Measurements from ENCODE around the gene DGKI.
"Not testable (repeated sequence)": the region's sequence is repeated elsewhere in the genome, so short reads cannot be mapped to it uniquely, and the experiment has no call there.

The DGKI gene

DNA sequence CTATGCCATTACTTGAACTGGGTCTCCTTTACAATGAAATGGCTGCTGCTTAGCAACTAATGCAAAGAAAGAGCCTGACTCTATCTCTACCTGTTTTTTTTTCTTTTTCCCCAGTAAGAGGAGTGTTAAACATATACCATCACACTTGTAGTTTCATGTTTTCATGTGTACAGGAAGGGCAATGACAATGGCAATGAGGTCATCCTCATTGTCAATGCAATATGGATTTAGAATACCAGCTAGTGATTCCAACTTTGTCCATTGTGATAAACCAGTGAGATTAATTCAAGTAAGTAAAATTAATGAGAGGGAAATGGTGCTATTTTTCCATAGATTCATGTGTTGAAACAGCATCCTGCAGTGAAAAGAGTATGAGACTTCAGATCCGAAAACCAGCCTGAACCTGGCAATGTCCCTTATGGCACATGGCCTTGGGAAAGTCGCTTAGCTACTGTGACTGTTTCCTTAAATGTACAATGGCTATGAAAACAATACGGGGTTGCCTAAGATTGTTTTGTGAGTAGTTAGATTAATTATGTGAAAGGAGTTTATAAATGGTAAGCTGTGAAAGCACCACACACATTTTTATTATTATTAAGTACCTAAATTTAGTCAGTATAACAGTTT, 11.2 kb downstream of the DGKI start:
- no peak for DNase-seq (ENCODE audit: low read depth, low spot score)

DNA sequence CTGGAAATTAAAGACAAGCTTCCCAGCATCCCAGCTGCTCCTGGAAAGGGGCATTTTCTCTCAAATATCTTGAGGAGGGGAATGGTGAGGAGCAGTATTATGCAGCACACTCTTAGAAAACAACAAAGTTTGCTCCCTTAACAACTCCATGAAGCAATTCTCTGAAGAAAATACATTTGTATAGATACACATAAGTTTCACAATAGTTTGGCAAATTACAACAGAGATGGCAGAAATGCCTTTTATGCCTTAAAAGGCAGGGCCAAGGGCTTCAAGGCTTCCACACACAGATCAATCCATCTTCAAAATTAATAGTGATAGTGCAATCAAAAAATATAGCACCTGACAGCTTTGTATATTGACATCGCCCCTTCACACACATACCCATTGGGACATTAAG, 12.2 kb downstream of the DGKI start:
- no peak for DNase-seq (ENCODE audit: low read depth, low spot score)

- not testable (repeated sequence) for DNase-seq (ENCODE audit: low read depth, low spot score)
These were observed 13.8 kb downstream of the DGKI start for GRCh38 chr7:137832990-137833389.

- DNase-seq (ENCODE audit: low read depth, low spot score) = no peak
These were observed 14.4 kb downstream of the DGKI start for GRCh38 chr7:137832382-137832781.

- not testable (repeated sequence) for DNase-seq (ENCODE audit: low read depth, low spot score)
These were observed 15.2 kb downstream of the DGKI start for GRCh38 chr7:137831555-137831954.

DNA sequence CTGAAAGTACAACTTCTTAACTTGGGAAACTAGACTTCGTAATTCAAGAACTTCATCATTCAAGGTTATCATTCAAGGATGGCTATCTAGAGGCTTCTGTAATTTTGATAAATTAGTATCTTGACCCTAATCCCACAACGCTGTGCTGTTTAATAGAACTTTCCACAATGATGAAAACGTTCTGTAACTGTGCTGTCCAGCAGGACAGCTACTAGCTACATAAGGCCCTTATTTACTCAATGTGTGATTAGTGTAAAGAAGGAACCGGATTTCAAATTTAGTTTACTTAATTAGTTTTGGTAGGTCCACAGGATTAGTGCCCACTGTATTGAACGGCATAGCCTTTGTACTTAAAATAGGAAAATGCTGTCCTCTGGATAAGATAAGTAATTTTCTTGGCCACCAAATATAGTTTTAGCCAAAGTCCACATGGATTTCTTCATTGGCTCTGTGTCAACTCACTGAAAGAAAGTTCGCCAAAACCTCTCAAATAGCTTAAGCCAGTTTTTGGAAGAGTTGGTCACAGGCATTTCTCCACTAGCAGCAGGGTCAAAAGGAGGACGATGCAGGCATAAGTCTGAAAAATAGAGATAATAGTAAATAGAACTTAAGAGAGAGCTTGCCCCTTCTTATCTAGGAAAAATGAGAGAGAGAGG, 17.3 kb downstream of the DGKI start:
- DNase-seq (ENCODE audit: low read depth, low spot score) = no peak

GRCh38 chr7:137828456-137828855, 18.3 kb downstream of the DGKI start:
- no peak for DNase-seq (ENCODE audit: low read depth, low spot score)

DNA sequence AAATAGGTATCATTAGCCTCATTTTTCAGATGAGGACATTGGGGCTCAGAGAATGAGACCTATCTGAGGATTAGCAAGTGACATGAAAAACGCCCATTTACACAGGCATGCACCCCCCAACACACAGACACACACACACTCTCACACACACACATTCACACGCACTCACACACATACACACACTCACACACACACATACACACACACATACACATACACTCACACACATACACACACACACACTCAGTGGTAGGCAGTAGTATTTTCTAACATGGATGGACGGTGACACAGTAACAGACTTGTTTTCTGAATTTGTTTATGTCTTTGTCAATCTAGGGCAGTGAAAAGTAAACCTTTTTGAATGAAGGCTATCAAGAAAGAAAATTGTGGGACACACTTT, 21.3 kb downstream of the DGKI start:
- DNase-seq (ENCODE audit: low read depth, low spot score) = no peak

DNA sequence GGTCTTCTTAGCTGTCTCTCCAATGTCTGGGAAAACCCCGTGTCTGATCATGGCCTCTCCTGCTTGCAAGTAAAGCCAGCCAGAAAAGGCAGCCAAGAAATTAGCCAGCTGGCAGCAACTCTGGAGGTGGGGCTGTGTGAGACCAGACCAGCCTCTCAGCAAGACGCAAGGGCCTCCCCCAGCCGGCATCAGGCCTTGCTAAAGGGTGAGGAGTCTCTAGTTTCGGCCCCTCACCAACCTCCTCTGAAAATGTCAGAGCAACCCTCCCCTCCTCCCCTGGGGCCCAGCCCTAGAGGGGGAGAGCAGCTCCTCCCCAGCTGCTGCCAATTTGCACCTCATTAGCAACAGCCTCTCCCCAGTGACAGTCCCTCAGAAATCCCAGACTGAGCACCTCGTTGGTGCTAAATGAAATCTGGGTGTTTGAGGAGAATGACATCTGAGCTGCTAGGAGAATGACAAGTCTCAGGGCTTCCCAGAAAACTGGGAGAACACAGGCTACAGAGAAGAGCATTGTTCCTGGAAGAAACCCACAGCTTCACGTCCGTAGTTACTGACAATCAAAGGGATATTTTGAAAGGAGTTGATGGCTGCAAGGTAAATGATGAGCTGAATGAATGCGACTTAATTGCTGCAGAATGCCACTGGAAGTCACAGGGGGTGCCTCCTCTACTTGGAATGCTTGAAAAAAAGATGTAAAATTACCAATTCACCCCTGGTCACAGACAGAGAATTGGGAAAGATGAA, 25.9 kb downstream of the DGKI start:
- DNase-seq (ENCODE audit: low read depth, low spot score) = no peak

DNA sequence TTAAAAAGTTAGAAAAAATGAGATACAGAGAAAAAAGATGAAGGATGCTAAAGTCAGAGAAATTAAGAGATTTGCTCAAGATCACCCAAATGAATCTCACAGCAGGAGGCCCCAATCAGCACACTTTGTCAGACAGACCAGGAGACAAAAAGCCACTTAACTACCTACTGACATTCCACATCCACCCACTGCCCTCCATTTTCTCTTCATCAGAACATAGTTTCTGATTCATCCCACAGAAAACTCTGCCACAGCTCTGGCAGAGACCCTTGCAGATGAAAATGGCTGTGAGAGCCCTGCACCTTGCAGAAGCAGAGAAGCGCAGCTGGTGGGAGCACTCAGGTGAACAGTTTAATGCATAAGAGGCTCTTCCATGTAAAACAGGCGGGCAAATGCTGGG, 26.6 kb downstream of the DGKI start:
- DNase-seq (ENCODE audit: low read depth, low spot score) = no peak

- DNase-seq (ENCODE audit: low read depth, low spot score) = no peak
These were observed 28.7 kb downstream of the DGKI start for GRCh38 chr7:137818036-137818435.

- no peak for DNase-seq (ENCODE audit: low read depth, low spot score)
These were observed 30.0 kb downstream of the DGKI start for GRCh38 chr7:137816696-137817320.

DNA sequence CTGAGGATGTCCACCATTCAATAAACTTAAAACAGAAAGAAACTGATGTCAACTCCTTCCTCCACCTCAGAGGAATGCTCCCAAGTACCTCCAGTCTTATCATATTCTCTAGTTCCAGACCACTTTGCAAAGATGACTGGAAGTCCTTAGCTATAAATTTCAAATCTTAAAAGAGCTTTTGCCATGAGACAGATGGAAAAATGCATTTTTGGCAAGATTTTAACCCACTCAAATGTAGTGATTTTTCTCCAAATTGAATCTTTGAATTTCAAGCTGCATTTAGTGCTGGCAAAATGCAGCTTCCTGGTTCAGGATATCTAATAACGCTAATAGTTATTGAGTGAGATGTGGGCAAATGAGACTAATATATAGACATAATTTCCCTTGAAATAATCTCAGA, 33.2 kb downstream of the DGKI start:
- DNase-seq (ENCODE audit: low read depth, low spot score) = no peak

DNA sequence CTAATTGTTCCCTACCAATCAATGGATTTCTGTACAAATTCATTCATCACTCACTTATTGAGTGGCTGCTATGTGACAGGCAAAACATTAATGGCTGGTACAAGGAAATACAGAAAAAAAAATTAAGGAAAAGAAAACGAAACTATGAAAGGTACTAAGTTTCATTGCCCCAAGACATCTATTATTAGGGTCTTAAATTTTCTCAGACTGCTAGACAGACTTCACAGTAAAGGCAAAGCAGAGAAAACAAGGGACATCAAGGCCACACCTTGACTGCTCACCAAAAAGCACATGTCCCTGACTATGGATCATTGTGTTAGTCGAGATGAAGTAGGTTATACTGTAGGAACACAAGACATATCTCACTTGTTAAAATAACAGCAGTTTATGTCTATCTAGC, 36.5 kb downstream of the DGKI start:
- no peak for DNase-seq (ENCODE audit: low read depth, low spot score)

DNA sequence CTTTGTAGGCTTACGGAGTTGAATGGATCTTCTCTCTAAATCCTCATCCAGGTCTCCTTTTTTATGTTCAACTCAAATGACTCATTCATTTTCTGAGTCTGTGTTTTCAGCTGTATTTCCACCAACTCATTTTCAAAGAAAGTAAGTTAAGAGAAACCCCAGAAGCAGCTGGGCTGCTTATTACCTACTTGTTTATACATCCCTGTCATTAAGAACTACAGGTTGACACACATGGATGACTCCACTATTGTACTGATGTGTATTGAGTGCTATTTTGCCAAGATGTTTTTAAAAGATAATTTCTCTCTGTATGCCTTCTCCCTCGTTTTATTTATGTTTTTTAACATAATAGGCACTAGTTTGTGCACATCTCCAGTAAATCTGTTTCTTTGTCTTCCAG, 41.9 kb downstream of the DGKI start:
- DNase-seq (ENCODE audit: low read depth, low spot score) = no peak

- no peak for DNase-seq (ENCODE audit: low read depth, low spot score)
These were observed 45.3 kb downstream of the DGKI start for GRCh38 chr7:137801491-137801890.

DNA sequence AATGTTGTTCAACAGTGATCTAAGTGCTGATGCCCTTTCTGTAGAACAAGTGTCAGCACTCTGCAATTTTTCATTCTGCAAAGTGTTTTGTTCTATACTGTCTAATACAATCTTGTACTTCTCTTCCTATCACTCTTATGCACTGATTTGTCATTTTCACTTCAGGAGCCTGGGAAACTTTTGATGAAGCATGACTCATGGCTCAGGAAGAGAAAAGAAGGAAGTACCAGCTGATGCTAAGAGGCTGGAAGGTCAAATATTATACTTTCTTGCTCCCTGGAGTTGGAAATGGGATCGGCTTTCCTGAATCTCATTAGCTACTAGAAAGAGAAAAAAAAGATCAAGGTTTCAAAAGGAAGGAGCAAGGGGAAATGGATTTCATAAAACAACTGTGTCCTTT, 45.8 kb downstream of the DGKI start:
- DNase-seq (ENCODE audit: low read depth, low spot score) = no peak

GRCh38 chr7:137798073-137798763, 48.6 kb downstream of the DGKI start:
- DNase-seq (ENCODE audit: low read depth, low spot score) = no peak

GRCh38 chr7:137795211-137795610, 51.6 kb downstream of the DGKI start:
- no peak for DNase-seq (ENCODE audit: low read depth, low spot score)

DNA sequence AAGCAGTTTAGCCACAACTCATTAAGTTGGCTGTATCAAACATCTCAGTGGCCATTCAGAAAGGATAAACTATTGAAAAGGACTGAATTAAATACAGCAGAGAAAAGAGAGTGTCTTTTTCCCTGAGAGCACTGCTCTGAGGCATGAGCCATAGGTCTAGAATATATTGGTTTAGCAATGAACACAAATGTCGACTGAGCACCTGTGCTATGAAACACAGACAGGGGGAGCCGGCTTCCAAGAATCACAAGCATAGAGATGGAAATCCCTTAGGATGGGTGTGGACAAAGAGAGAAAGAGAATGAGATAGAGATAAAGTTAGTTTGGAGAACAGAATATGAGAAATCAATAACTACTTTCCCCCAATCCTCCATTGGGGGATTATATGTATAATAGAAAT, 54.8 kb downstream of the DGKI start:
- DNase-seq (ENCODE audit: low read depth, low spot score) = no peak

DNA sequence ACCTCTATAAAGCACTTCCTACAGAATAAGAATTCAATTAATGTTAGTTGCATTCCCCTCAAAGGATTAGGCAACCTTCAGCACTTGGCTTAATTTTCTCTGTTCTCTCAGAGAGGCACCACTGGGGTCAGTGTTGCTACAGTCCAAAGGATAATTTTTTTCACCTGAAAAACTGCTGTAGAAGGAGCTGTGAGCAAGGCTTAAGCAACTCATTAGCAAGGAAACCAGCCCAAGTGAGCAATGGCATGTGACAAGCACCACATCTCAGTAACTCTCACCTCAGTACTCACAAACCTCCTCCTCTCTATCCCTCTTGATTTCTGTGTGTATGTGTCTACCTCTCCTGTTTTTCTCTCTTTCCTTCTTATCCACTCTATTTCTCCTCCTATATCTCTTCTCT, 55.9 kb downstream of the DGKI start:
- no peak for DNase-seq (ENCODE audit: low read depth, low spot score)

Measured in smooth muscle cell of the brain vasculature (primary cell).